Activated gamma-delta T cell (primary cell): Measurements from ENCODE around the gene DCTN4.

ENCODE experiments used
- DNase-seq: peaks from one replicate; lab custom pipeline; 2025; lab: John Stamatoyannopoulos, UW

Gene DCTN4

DNA sequence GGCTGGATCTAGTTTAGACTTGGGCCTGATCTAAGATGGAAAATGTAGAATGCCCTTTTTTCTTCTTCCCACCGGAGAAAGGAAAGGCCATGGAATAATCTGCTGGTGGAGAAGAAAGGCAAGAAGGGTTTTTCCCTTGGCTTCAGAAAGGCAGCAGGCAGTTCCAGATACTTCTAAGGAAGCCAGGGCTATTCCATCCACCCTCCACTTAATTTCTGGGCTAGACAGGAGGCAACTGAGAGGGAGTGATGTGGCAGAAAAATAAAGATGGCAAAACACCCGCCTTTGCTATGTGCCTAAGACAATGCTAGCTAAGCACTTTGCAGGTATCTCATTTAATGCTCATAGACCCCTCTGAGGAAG, 87.9 kb downstream of the DCTN4 start:
- no peak for DNase-seq

DNA sequence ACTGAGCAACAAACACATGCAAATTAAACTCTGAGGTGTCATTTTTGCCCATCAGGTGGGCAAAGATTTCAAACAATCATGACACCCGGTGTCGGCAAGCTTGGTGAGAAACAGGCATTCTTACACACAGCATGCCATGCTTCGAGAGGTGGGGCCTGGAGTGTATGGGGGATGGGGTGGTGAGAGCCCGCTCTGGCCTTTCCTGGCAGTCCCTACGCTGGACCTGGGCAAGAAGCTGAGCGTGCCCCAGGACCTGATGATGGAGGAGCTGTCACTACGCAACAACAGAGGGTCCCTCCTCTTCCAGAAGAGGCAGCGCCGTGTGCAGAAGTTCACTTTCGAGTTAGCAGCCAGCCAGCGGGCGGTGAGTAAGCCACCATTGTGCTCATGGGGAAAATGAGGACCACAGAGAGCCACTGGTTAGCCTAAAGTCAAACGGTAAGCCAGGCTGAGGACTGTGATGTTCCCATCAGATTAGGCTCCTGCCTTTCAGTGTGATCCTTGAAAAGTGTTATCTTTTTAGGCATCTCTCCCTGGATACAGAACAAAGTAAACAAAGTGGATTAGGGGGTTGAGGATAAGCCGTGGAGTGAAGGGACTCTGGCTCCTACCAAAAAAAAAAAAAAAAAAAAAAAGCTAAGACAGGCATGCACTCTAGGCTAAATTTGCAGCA, 88.4 kb downstream of the DCTN4 start:
- no peak for DNase-seq

DNA sequence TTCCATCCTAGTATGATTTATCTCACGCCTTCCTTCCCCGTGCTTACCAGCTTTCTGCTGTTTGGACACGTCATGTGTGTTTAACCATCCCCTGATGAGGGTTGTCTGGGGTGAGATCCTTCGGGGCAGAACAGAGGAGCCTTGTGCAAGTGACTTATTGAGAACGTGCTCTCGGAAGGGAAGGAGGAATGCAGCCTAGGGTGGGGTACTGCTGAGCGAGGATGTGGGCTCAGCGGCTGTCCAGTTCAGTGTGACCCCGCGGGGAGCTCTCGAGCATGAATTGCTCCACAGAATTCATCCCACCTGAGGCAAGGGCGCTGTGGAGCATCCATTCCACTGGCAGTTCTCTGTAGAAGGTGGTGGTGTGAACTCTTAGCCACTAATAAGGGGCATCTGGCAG, 93.8 kb downstream of the DCTN4 start:
- DNase-seq, result no peak

DNA sequence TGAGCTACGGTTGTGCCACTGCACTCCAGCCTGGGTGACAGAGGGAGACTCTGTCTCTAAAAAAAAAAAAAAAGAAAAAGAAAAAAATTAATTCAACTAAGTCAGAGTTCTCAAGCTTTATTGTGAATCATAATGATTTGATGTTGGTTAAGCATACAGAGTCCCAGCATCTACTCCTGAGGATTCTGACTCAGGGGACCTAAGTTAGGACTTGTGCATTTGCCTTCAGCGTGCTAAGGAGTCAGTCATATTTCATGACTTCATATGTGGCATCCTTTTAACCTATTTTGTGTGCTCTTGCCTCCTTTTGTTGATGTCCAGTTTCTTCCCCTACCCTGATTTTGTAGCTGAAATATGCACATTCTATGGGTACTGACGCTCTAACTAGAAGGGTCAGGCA, 94.9 kb downstream of the DCTN4 start:
- no peak for DNase-seq

DNA sequence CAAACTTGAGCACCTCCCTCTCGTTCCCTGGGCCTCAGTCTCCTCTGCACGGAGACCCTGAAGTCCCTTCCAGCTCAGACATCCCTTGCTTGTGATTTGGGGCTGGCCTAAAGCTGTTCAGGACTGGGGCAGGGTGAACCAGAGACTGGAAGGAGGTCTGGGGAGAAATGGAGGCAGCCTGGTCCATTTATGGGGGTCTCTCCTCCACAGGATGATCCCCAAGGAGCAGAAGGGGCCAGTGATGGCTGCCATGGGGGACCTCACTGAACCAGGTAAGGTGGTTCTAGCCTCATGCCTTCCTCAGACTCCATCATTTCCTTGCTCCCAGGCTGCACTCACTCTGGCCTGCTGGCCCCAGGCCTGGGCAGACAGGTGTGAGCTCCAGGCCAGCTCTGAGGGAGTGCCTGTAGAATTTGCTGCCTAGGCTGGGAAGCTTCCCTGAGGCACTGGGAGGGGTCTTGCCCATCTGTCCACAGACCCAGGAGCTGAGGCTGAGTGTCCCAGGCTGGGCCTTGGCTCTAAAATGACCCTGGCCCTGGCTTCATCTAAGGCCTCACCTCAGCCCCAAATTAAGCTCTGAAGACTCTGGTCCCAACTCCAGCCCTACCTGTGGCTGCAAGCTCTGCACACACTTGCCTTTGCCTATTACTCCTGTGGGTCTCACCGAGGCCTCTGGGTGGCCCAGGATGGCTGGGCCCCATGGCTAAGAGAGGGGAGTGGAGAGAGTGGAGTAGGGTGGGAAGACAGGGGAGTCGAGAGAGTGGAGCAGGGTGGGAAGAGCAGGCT, 95.9 kb downstream of the DCTN4 start:
- no peak for DNase-seq

DNA sequence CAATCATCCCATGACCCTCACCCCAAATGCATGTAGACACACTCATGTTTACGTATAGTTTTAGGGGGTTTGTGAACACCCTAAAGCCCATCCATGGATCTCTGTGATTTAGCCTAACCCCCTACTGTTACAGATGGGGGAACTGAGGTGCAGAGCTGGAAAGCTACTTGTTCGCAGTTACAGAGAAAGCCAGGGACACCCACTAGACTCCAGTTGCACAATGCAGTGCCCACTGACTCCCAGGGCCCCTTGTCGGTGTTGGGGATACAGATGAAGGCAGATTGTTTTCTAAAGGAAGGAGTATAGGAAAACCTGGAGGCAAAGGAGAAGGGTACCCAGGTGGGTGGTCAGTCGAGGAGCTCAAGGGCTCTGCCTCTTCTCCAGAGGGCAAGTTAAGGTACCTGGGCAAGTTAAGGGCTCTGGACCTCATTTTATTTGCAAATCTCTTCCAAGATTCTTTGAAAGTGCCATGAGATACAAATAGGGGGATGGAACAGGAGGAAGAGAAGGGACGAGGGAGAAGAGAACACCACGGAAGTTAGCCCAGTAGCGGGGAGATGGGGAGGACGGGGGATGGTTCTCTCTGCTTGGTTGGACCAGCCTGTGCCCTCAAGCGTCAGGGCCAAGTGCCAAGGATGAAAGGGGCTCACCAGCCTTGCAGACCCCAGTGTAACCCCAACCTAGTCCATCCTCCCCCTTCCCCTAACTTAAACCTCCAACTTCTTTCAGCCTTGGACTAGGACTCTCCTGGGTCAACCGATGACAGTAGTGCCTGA, 96.8 kb downstream of the DCTN4 start:
- DNase-seq, result no peak

DNA sequence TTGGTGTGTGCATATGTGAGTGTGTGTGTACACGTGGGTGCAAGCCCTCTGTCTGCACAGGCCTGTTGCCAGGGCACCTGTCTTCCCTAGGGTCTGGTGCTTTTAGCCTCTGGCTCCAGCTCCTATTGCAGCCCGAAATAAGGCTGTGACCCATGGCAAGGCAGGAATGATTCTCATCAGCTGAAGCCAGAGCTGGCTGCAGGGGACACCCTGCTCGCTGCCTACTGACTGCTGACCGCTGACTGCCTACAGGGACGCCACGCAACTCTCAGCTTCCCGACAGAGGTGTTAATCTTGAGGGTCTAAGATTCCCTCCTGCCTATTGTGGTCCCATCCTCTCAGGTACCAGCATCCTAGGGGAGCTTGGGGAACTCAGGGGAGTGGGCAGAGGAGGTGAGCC, 97.7 kb downstream of the DCTN4 start, which contains the start of gene MYOZ3:
Gene MYOZ3, plus strand, starts transcription at position 166 of the 400 bp plus-strand sequence. CDS start 1,691 bp downstream, outside the sequence.
- DNase-seq, result no peak

DNA sequence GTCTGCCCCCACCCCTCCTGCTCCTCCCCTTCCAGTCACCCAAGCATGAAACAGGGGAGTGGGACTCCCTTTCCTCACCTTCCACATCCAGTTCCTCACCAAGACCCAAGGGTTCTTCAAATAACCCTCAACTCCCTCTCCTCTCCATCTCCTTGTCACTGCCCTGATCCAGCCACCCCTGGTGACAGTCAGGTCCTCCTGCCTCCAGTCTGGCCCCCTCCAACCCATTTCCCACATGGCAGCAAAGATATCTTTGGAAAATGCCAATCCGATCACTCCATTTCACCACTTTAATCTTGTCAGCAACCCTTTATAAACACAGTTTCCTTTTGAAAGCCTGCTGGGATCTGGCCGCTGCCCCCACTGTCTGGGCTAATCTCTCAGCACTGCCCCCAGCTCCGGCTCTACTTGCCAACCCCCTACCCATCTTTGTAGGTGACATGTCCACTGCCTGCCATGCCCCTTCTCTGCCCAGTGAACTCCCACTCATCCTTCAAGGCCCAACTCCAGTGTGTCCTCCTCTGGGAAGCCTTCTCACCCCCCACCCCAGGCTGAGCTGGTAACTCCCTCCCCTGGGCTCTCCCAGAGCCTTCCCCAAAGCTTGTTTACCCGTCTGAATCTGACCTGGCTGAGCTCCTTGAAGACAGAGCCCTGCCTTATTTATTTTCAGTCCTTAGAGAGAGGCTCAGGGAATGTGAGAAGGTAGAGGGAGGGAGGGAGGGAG, 98.5 kb downstream of the DCTN4 start:
- no peak for DNase-seq

DNA sequence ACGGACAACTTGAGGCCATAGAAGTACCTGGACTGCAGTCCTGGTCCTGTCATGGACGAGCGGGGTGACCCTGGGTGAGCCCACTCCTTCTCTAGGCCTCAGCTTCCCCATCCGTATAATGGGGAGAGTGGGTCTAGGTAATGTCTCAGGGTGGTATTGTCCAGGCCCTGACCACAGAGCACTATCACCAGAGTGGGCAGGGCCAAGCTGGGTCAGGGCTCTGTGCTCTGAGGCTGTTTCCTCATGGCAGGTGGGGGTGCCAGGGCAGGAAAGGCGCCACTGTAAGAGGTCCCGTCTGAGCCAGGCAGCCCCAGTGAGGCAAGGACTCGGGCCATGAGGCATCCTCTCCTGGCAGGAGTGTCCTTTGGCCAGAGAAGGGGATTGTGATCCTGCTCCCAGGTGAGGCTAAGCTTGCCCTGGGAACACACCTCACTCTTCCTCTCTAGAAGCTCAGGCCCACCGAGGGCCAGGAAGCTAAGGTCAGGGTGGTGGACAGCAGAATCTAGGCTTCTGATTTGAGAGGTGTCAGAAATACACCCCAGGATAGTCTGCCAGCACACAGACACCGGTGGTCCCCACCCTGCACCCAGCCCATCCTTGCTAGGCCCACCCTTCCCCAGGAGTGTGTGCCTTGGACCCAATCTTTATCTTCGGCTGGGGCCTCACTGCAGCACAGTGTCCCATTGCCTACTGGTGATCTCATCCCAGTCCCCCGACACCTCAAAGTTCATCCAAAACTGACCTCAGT, 99.3 kb downstream of the DCTN4 start:
- DNase-seq, result no peak

DNA sequence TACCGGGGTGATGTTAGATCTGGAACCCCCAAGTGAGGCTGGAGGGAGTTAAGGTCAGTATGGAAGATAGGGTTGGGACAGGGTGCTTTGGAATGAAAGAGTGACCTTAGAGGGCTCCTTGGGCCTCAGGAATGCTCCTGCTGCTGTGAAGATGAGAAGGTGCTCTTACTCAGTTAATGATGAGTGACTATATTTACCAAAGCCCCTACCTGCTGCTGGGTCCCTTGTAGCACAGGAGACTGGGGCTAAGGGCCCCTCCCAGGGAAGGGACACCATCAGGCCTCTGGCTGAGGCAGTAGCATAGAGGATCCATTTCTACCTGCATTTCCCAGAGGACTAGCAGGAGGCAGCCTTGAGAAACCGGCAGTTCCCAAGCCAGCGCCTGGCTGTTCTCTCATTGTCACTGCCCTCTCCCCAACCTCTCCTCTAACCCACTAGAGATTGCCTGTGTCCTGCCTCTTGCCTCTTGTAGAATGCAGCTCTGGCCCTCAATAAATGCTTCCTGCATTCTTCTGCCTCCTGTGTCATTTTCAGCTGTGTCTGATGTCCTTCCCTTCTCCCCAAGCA, 100.0 kb downstream of the DCTN4 start:
- DNase-seq, result no peak
